H1 (cell line): ENCODE results near the gene TBC1D23. TPM values are rescaled to one million over a fixed set of nuclear protein-coding genes. Genes with fewer than 3 reads are reported as not detected.

Experiments used
- BACH1 ChIP-seq: IDR thresholded peaks from 2 replicates; pipeline ENCODE4 v1.6.1; 2012; ENCODE audit warnings: low read length, improper control_type of control experiment
- BCL11A ChIP-seq, 2 experiments: IDR thresholded peaks; one replicate each; pipeline ENCODE4 v1.6.1; 2011; ENCODE audit warnings: low read depth in 2 of 2, low read length in 2 of 2, mild to moderate bottlenecking in 2 of 2
- CBX5 ChIP-seq: fragments of 300-800, 300-1000 bp; sonication (generic); IDR thresholded peaks from 2 replicates; pipeline ENCODE4 v1.7.1; 2016; ENCODE audit warnings: antibody characterized with exemption, low read length, low read depth
- CTCF ChIP-seq, 3 experiments: IDR thresholded peaks; 1 replicate in 2 of 3; 2 replicates in 1 of 3; pipeline versions ENCODE4 v1.5.1 to v1.6.1; 2011; ENCODE audit warnings: low read length in 3 of 3, mild to moderate bottlenecking in 3 of 3, inconsistent platforms in 2 of 3, low read depth in 1 of 3, moderate library complexity in 1 of 3; ENCODE audit not compliant: insufficient read depth in 1 of 3; ENCODE audit errors: control extremely low read depth in 1 of 3
- EZH2 ChIP-seq: fragments of 200-600 bp; sonication (generic); IDR thresholded peaks from 2 replicates; pipeline ENCODE4 v1.7.1; 2012; ENCODE audit warnings: low read depth, mild to moderate bottlenecking, moderate library complexity, low read length, inconsistent platforms; ENCODE audit not compliant: severe bottlenecking
- SIN3A ChIP-seq, 2 experiments: IDR thresholded peaks in 1 of 2; conservative IDR thresholded peaks in 1 of 2; 2 replicates each; pipeline ENCODE4 v1.6.1; 2011 to 2012; ENCODE audit warnings: low read length in 2 of 2, improper control_type of control experiment in 1 of 2, low read depth in 1 of 2, mild to moderate bottlenecking in 1 of 2
- SIX5 ChIP-seq: IDR thresholded peaks from 2 replicates; pipeline ENCODE4 v1.6.1; 2011; ENCODE audit warnings: mild to moderate bottlenecking, low read depth, low read length
- SP1 ChIP-seq: IDR thresholded peaks from 2 replicates; pipeline ENCODE4 v1.6.1; 2011; ENCODE audit warnings: low read depth, low read length
- SRF ChIP-seq: IDR thresholded peaks from 2 replicates; pipeline ENCODE4 v1.6.1; 2011; ENCODE audit warnings: mild to moderate bottlenecking, low read depth, low read length, moderate library complexity
- TAF1 ChIP-seq: IDR thresholded peaks from 2 replicates; pipeline ENCODE4 v1.6.1; 2011; ENCODE audit warnings: mild to moderate bottlenecking, low read depth, low read length
- polyA plus RNA-seq, 7 experiments: library from polyadenylated mRNA; depleted of rRNA in 3 of 7; stranded (reverse) in 5 of 7; unstranded in 2 of 7; fragments of >200 nt in 5 of 7; fragments of 200-250 nt in 2 of 7; gene quantifications; 1 replicate in 5 of 7; 2 replicates in 1 of 7; 4 replicates in 1 of 7; pipeline versions ENCODE4 v1.2.1 to v1.2.3, GENCODE V29; 2011 to 2013; ENCODE audit warnings: missing spikeins in 2 of 7, mixed read lengths in 2 of 7
- total RNA-seq: library from RNA; stranded (reverse); fragmentation: NEBNext Ultra II Directional; extraction: Animal tissue kit (Norgen Biotek cat#: 25700); gene quantifications from 2 replicates; pipeline ENCODE4 v1.2.1, GENCODE V29; 2021

Gene TBC1D23
- total and polyA plus RNA-seq, 2 of the 8 experiments (the other 6 are each of a cell fraction or from before 2014, with no cell fraction given), result 6.4 to 29.3 TPM

- TF ChIP-seq BCL11A (IDR thresholded peaks at IDR 0.05; ENCODE audit: low read depth in 2 of 2, low read length in 2 of 2), result no peak
- no peak for TF ChIP-seq EZH2
- TF ChIP-seq BACH1, result no peak
- peak; percentile 92 for TF ChIP-seq TAF1
- peak; percentile 71 for TF ChIP-seq SIX5
- no peak for TF ChIP-seq CBX5
- TF ChIP-seq CTCF (IDR thresholded peaks at IDR 0.05; ENCODE audit: control extremely low read depth in 1 of 3, insufficient read depth in 1 of 3, low read depth in 1 of 3, low read length in 3 of 3), result no peak
- no peak for TF ChIP-seq SRF
- peak in 1 of 2 experiments; percentile 67; a peak in 2 of 4 replicates for TF ChIP-seq SIN3A (conservative IDR thresholded peaks at IDR 0.05 in 1 of 2, IDR thresholded peaks at IDR 0.05 in 1 of 2; ENCODE audit: low read depth in 1 of 2, low read length in 2 of 2)
- no peak for TF ChIP-seq SP1
Observed at GRCh38 chr3:100260685-100261484, at the start of gene TBC1D23 (continued).
